KMS-11 (cell line): Measurements from ENCODE around the gene GBE1.

ENCODE experiments used
- H2AFZ ChIP-seq: fragments of 200-600 bp; sonication (generic); 2 replicates; pipeline ENCODE4 v1.6.1; 2016; ENCODE audit warnings: antibody characterized with exemption, mixed run types, low read depth
- H3K27ac ChIP-seq: fragments of 200-600 bp; sonication (generic); 2 replicates; pipeline ENCODE4 v1.6.1; 2016; ENCODE audit warnings: mild to moderate bottlenecking, mixed run types
- H3K27me3 ChIP-seq: fragments of 200-600 bp; sonication (generic); 2 replicates; pipeline ENCODE4 v1.6.1; 2017; ENCODE audit warnings: mild to moderate bottlenecking, low read depth, mixed run types, moderate library complexity; ENCODE audit not compliant: insufficient read depth
- H3K36me3 ChIP-seq: fragments of 200-600 bp; sonication (generic); 2 replicates; pipeline ENCODE4 v1.6.1; 2017; ENCODE audit warnings: mild to moderate bottlenecking, mixed run types; ENCODE audit not compliant: insufficient read depth
- H3K4me1 ChIP-seq: fragments of 200-600 bp; sonication (generic); 2 replicates; pipeline ENCODE4 v1.6.1; 2016; ENCODE audit warnings: mild to moderate bottlenecking, low read depth, mixed run types; ENCODE audit not compliant: poor library complexity, severe bottlenecking
- H3K4me2 ChIP-seq: fragments of 200-600 bp; sonication (generic); 2 replicates; pipeline ENCODE4 v1.7.0; 2016; ENCODE audit warnings: mild to moderate bottlenecking, mixed run types
- H3K4me3 ChIP-seq: fragments of 200-600 bp; sonication (generic); IDR thresholded peaks from 2 replicates; pipeline ENCODE4 v1.6.1; 2017; ENCODE audit warnings: low read depth, low read length, mixed read lengths; ENCODE audit not compliant: insufficient read depth
- H3K79me2 ChIP-seq: fragments of 200-600 bp; sonication (generic); 2 replicates; pipeline ENCODE4 v1.6.1; 2016; ENCODE audit warnings: low read depth, mixed run types; ENCODE audit not compliant: insufficient read depth
- H3K9ac ChIP-seq: fragments of 200-600 bp; sonication (generic); 2 replicates; pipeline ENCODE4 v1.6.1; 2016; ENCODE audit warnings: mild to moderate bottlenecking, mixed run types
- H4K20me1 ChIP-seq: fragments of 200-600 bp; sonication (generic); 2 replicates; pipeline ENCODE4 v1.6.1; 2016; ENCODE audit warnings: mild to moderate bottlenecking, mixed run types; ENCODE audit not compliant: insufficient read depth
- TF ChIP-seq, protein P1 (sequence below): fragments of 200-600 bp; sonication (generic); conservative IDR thresholded peaks from 2 replicates; pipeline ENCODE4 v1.6.1; 2017; ENCODE audit warnings: low read depth, mild to moderate bottlenecking, antibody characterized with exemption, low read length, moderate library complexity, mixed read lengths

GBE1 gene

DNA sequence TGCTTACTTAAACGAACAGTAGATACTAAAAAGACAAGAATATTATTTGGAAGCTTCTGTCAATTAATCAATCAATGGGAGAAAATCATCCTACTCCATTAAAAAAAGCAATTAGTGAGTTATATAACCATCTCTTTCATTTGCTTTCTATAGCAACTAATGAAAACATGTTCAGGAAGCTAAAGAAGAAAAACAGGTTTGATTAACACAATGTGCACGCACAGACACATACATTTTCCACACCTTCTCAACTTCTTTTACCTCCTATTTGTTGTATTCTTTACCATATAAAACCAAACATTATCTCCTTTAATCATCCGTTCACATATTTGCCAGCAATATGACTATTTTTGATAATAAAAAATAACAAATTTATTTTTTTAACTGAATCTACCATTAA lies 111.3 kb downstream of the GBE1 start:
- Histone ChIP-seq H3K4me3 (no peak overlapping the region), H3K36me3 (no peaks in the 10 kb centered on the region), H3K4me2 (no peak overlapping the region), H3K79me2 (no peaks in the 10 kb centered on the region), H4K20me1 (no peaks in the 10 kb centered on the region), H3K27ac (no peak overlapping the region), H3K27me3 (no peaks in the 10 kb centered on the region), H2AFZ (no peak overlapping the region), H3K4me1 (no peaks in the 10 kb centered on the region), H3K9ac (no peak overlapping the region)
- TF ChIP-seq, protein P1, sequence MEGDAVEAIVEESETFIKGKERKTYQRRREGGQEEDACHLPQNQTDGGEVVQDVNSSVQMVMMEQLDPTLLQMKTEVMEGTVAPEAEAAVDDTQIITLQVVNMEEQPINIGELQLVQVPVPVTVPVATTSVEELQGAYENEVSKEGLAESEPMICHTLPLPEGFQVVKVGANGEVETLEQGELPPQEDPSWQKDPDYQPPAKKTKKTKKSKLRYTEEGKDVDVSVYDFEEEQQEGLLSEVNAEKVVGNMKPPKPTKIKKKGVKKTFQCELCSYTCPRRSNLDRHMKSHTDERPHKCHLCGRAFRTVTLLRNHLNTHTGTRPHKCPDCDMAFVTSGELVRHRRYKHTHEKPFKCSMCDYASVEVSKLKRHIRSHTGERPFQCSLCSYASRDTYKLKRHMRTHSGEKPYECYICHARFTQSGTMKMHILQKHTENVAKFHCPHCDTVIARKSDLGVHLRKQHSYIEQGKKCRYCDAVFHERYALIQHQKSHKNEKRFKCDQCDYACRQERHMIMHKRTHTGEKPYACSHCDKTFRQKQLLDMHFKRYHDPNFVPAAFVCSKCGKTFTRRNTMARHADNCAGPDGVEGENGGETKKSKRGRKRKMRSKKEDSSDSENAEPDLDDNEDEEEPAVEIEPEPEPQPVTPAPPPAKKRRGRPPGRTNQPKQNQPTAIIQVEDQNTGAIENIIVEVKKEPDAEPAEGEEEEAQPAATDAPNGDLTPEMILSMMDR, result no peak

- TF ChIP-seq, protein P1, result no peak
- H3K27ac ChIP-seq, result no peak overlapping the region
- no peaks in the 10 kb centered on the region for H3K36me3 ChIP-seq
- H3K4me2 ChIP-seq, result no peak overlapping the region
- H2AFZ ChIP-seq, result no peak overlapping the region
- H3K79me2 ChIP-seq, result no peaks in the 10 kb centered on the region
- no peaks in the 10 kb centered on the region for H3K4me1 ChIP-seq
- no peak overlapping the region for H3K4me3 ChIP-seq
- H4K20me1 ChIP-seq, result no peaks in the 10 kb centered on the region
- H3K9ac ChIP-seq, result no peak overlapping the region
- no peaks in the 10 kb centered on the region for H3K27me3 ChIP-seq
Observed at GRCh38 chr3:81645248-81645647, 116.2 kb downstream of the GBE1 start.

DNA sequence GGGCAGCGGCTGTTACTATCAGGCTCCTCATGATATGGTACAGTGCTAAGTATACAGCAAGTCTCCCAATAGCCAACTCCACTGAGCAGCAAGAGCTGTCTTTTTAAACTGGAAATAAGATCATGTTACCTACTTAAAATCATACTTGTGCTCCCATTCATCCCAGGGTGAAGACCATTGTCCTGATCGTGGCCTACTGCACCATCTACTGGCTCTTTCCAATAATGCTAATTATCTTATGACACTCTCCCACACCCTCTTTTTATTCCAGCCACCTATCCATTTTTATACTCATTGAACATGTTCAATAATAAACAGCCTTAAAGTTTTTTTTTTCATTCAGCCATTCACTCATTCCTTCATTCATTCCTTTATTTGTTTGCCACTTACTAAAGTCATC lies 117.7 kb downstream of the GBE1 start:
- Histone ChIP-seq H4K20me1 (no peaks in the 10 kb centered on the region), H3K36me3 (no peaks in the 10 kb centered on the region), H3K27me3 (no peaks in the 10 kb centered on the region), H3K4me2 (no peak overlapping the region), H3K9ac (no peak overlapping the region), H3K4me3 (no peak overlapping the region), H3K27ac (no peak overlapping the region), H3K79me2 (no peaks in the 10 kb centered on the region), H2AFZ (no peak overlapping the region), H3K4me1 (no peaks in the 10 kb centered on the region)
- TF ChIP-seq, protein P1, result no peak

GRCh38 chr3:81638480-81638879 lies 123.0 kb downstream of the GBE1 start:
- Histone ChIP-seq H2AFZ (no peak overlapping the region), H3K4me1 (no peaks in the 10 kb centered on the region), H4K20me1 (no peaks in the 10 kb centered on the region), H3K4me3 (no peak overlapping the region), H3K9ac (no peak overlapping the region), H3K79me2 (no peaks in the 10 kb centered on the region), H3K36me3 (no peaks in the 10 kb centered on the region), H3K4me2 (no peak overlapping the region), H3K27me3 (no peaks in the 10 kb centered on the region), H3K27ac (no peak overlapping the region)
- TF ChIP-seq, protein P1, result no peak
